DND-41 (cell line): ENCODE measurements around the gene TRAPPC6A.

Source experiments
- EZH2 ChIP-seq: IDR thresholded peaks from 3 replicates; pipeline ENCODE4 v1.6.1; 2012; ENCODE audit warnings: borderline replicate concordance, low read depth, mild to moderate bottlenecking, moderate library complexity, low read length, inconsistent platforms; ENCODE audit not compliant: severe bottlenecking
- TF ChIP-seq, protein P1 (sequence below): IDR thresholded peaks from 2 replicates; pipeline ENCODE4 v1.5.1; 2012; ENCODE audit warnings: borderline replicate concordance, low read length, moderate library complexity, mild to moderate bottlenecking; ENCODE audit not compliant: poor library complexity, severe bottlenecking; ENCODE audit errors: extremely low read depth

GRCh38 chr19:45170146-45171106, 7.6 kb downstream of the TRAPPC6A start:
- TF ChIP-seq EZH2: no peak
- TF ChIP-seq, protein P1, sequence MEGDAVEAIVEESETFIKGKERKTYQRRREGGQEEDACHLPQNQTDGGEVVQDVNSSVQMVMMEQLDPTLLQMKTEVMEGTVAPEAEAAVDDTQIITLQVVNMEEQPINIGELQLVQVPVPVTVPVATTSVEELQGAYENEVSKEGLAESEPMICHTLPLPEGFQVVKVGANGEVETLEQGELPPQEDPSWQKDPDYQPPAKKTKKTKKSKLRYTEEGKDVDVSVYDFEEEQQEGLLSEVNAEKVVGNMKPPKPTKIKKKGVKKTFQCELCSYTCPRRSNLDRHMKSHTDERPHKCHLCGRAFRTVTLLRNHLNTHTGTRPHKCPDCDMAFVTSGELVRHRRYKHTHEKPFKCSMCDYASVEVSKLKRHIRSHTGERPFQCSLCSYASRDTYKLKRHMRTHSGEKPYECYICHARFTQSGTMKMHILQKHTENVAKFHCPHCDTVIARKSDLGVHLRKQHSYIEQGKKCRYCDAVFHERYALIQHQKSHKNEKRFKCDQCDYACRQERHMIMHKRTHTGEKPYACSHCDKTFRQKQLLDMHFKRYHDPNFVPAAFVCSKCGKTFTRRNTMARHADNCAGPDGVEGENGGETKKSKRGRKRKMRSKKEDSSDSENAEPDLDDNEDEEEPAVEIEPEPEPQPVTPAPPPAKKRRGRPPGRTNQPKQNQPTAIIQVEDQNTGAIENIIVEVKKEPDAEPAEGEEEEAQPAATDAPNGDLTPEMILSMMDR: no peak
